Lower leg skin (tissue), 4 donors: ENCODE data around the gene ZBTB24. TPM values are rescaled to one million over a fixed set of nuclear protein-coding genes. Genes with fewer than 3 reads are reported as not detected.

Experiments
- DNase-seq, 2 donors: peaks; one replicate each; pipeline ENCODE4 v3.0.0-alpha.2; 2019; ENCODE audit warnings: low spot score in 2 of 2
- H3K4me3 ChIP-seq: fragments of 200-600 bp; sonication (generic); 2 replicates; pipeline ENCODE4 v1.5.1; 2017; ENCODE audit warnings: mild to moderate bottlenecking, low read depth; ENCODE audit not compliant: poor library complexity, severe bottlenecking
- CTCF ChIP-seq, 3 donors: fragments of 450-650 bp; IDR thresholded peaks; one replicate each; pipeline ENCODE4 v1.5.1; 2016; ENCODE audit warnings: antibody characterized with exemption in 3 of 3, mild to moderate bottlenecking in 3 of 3, moderate library complexity in 2 of 3
- POLR2A ChIP-seq, 2 donors: fragments of 450-650 bp; IDR thresholded peaks; one replicate each; pipeline ENCODE4 v1.6.1; 2016 to 2017; ENCODE audit warnings: antibody characterized with exemption in 2 of 2, mild to moderate bottlenecking in 1 of 2, moderate library complexity in 1 of 2
- WGBS, 2 donors: methylation state at CpG; one replicate each; pipeline ENCODE4 v1.1.5; 2018; 5-methylcytosine and 5-hydroxymethylcytosine counted together
- intact Hi-C: fragments of 100-400 bp; cut with DNase I; formaldehyde crosslinking; loops from one replicate; pipeline ENCODE4 v1.15.0; 2023; ENCODE audit warnings: low total_unique reads
- total RNA-seq, 4 donors: library from RNA; depleted of rRNA; stranded (reverse); fragments of >200 nt; gene quantifications; one replicate each; pipeline ENCODE4 v1.1.0, GENCODE V29; 2016

The ZBTB24 gene
- total RNA-seq, 4 donors from 2014 or later = 8.4 to 11.8 (median 10.1) TPM

- intact Hi-C loops = no loop called here
- DNase-seq = no peak
- TF ChIP-seq POLR2A (IDR thresholded peaks at IDR 0.05) = no peak
- TF ChIP-seq CTCF (IDR thresholded peaks at IDR 0.05) = no peak
- no peak overlapping the region for H3K4me3 ChIP-seq
- WGBS, 2 donors = 86 to 96% methylated on average over 1 of the region's 1 CpG
Measured at GRCh38 chr6:109493865-109494264, 10.8 kb upstream of the ZBTB24 start.

- intact Hi-C loops = no loop called here
- WGBS, 2 donors = 70 to 71% methylated on average over 5 of the region's 5 CpGs
- DNase-seq = no peak
- no peak for TF ChIP-seq CTCF (IDR thresholded peaks at IDR 0.05)
- no peak for TF ChIP-seq POLR2A (IDR thresholded peaks at IDR 0.05)
- no peak overlapping the region for H3K4me3 ChIP-seq
Measured at GRCh38 chr6:109491207-109491938, 8.4 kb upstream of the ZBTB24 start.

- H3K4me3 ChIP-seq = no peak overlapping the region
- 69 to 84% methylated on average over 2 of the region's 2 CpGs for WGBS, 2 donors
- intact Hi-C loops = no loop called here
- DNase-seq = no peak
- no peak for TF ChIP-seq POLR2A (IDR thresholded peaks at IDR 0.05)
- no peak for TF ChIP-seq CTCF (IDR thresholded peaks at IDR 0.05)
Measured at GRCh38 chr6:109490713-109491112, 7.7 kb upstream of the ZBTB24 start.

GRCh38 chr6:109488001-109488400, 5.0 kb upstream of the ZBTB24 start:
- intact Hi-C loops = no loop called here
- H3K4me3 ChIP-seq = no peak overlapping the region
- no peak for TF ChIP-seq POLR2A (IDR thresholded peaks at IDR 0.05)
- no peak for TF ChIP-seq CTCF (IDR thresholded peaks at IDR 0.05)
- no peak for DNase-seq

- intact Hi-C loops = no loop called here
- no peak for DNase-seq
- no peak overlapping the region for H3K4me3 ChIP-seq
- 85 to 93% methylated on average over 1 of the region's 1 CpG for WGBS, 2 donors
- TF ChIP-seq POLR2A (IDR thresholded peaks at IDR 0.05) = no peak
- no peak for TF ChIP-seq CTCF (IDR thresholded peaks at IDR 0.05)
Measured at GRCh38 chr6:109486068-109486467, 3.0 kb upstream of the ZBTB24 start.
